ENCODE data around the gene IL4R. TPM values are rescaled to one million over a fixed set of nuclear protein-coding genes. Genes with fewer than 3 reads are reported as not detected.

The IL4R gene
- total RNA-seq, 1 experiment from 2014 or later = 99.0 TPM

GRCh38 chr16:27366687-27367460 is 53.1 kb downstream of the IL4R start:
- H3K4me3 Mint-ChIP-seq (ENCODE audit: low read depth, unreplicated experiment) = peak overlapping the region; percentile 34
- intact Hi-C loops (cut with micrococcal nuclease; ENCODE audit: unreplicated experiment) = loop anchor here (5.0 to 10.0 kb wide), 2 partner anchors 255 to 282 kb away; no protein-coding TSS in a partner anchor
- no peak for TF ChIP-seq CTCF (IDR thresholded peaks at IDR 0.05; ENCODE audit: unreplicated experiment)
- peaks cover 60% of the 10 kb centered on the region for H3K36me3 Mint-ChIP-seq (ENCODE audit: insufficient read depth, unreplicated experiment)
- no peaks in the 10 kb centered on the region for H3K27me3 Mint-ChIP-seq (ENCODE audit: unreplicated experiment)
- BruUV-seq (replicated peaks) = no TSS peak
- peak overlapping the region; percentile 68 for H3K27ac Mint-ChIP-seq (ENCODE audit: unreplicated experiment)
- peaks cover 27% of the 10 kb centered on the region for H3K4me1 Mint-ChIP-seq (ENCODE audit: low read depth, unreplicated experiment)
- CTCF ChIA-PET = interaction anchor here (1.1 to 2.6 kb wide), 9 partner anchors 44 to 257 kb away, joined by 3 to 43 read pairs (median 11); no protein-coding TSS in a partner anchor
- peaks cover 3% of the 10 kb centered on the region for H3K9me3 Mint-ChIP-seq (ENCODE audit: low read depth, unreplicated experiment)
- DNase-seq = no peak

DNA sequence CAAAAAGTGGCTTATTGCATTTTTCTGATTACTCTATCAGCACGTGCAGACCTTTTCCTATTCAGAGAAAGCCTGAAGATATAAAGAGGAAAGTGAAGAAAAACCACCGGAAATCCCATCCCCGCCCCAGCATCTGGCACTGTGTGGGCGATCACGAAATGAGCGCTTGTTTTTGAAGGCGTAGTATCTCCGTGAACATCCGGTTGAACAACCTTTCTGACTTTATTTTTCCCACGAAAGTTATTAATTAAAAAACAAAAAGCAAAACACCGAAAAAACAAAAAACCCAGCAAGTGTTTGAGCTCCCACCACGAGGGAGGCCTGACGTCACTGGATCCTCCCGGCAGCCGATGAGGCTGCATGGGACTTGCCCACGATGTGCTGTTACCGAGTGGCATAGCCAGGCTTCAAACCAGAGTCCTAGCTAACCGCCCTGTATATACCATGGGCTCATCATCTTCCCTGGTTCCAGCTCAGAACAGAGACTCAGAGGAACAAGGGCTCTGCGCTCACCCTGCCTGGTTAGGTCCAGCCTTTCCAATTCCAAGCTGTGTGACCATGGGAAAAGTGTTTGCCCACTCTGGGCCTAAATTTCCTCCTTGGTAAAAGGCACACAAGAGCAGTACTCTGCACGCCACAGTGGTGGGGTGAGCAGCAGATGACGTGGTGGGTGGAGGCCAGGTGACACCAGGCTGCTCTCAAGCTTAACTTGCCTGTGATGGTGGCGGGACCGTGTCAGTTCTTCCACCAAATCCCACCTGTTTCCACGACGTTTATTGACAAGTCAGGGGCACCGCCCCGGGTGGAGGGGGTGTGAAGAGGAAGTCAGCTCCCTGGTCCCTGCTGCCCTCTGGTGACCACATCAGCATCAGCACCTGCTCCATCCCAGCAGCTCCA is 53.9 kb downstream of the IL4R start:
- TSS peak; percentile 17 for BruUV-seq (replicated peaks)
- Mint-ChIP-seq H3K9me3 (ENCODE audit: low read depth, unreplicated experiment) (peaks cover 3% of the 10 kb centered on the region), H3K27ac (ENCODE audit: unreplicated experiment) (peak overlapping the region; percentile 68), H3K27me3 (ENCODE audit: unreplicated experiment) (no peaks in the 10 kb centered on the region), H3K4me3 (ENCODE audit: low read depth, unreplicated experiment) (peak overlapping the region; percentile 42), H3K36me3 (ENCODE audit: insufficient read depth, unreplicated experiment) (peaks cover 51% of the 10 kb centered on the region), H3K4me1 (ENCODE audit: low read depth, unreplicated experiment) (peaks cover 27% of the 10 kb centered on the region)
- peak; percentile 92 for TF ChIP-seq CTCF (IDR thresholded peaks at IDR 0.05; ENCODE audit: unreplicated experiment)
- CTCF ChIA-PET = interaction anchor here (0.6 to 2.6 kb wide), 13 partner anchors 44 to 558 kb away, joined by 3 to 43 read pairs (median 5); no protein-coding TSS in a partner anchor
- intact Hi-C loops (cut with micrococcal nuclease; ENCODE audit: unreplicated experiment) = loop anchor here (1.0 to 10.0 kb wide), 5 partner anchors 132 to 283 kb away; no protein-coding TSS in a partner anchor
- DNase-seq = peak; percentile 89

DNA sequence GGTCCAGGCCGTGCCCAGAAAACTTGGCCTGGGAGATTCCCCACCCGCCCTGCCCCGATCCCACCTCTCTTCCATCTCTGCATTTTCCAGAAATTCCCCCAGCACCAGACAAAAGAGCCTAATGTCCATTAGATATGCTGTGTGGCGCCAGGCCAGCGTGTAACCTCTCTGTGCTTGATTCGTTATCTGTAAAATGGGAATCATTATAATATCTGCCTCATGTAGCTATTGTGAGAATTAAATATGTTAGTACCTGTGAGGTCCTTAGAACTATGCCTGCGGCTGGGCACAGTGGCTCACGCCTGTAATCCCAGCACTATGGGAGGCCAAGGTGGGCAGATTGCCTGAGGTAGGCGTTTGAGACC is 54.6 kb downstream of the IL4R start:
- intact Hi-C loops (cut with micrococcal nuclease; ENCODE audit: unreplicated experiment) = loop anchor here (1.0 to 10.0 kb wide), 5 partner anchors 133 to 284 kb away; no protein-coding TSS in a partner anchor
- H3K27ac Mint-ChIP-seq (ENCODE audit: unreplicated experiment) = peak overlapping the region; percentile 68
- H3K4me3 Mint-ChIP-seq (ENCODE audit: low read depth, unreplicated experiment) = peak overlapping the region; percentile 42
- peaks cover 48% of the 10 kb centered on the region for H3K36me3 Mint-ChIP-seq (ENCODE audit: insufficient read depth, unreplicated experiment)
- no TSS peak for BruUV-seq (replicated peaks)
- peaks cover 26% of the 10 kb centered on the region for H3K4me1 Mint-ChIP-seq (ENCODE audit: low read depth, unreplicated experiment)
- peaks cover 3% of the 10 kb centered on the region for H3K9me3 Mint-ChIP-seq (ENCODE audit: low read depth, unreplicated experiment)
- CTCF ChIA-PET = interaction anchor here (0.6 to 2.6 kb wide), 12 partner anchors 52 to 558 kb away, joined by 3 to 43 read pairs (median 6); no protein-coding TSS in a partner anchor
- no peaks in the 10 kb centered on the region for H3K27me3 Mint-ChIP-seq (ENCODE audit: unreplicated experiment)
- no peak for DNase-seq
- TF ChIP-seq CTCF (IDR thresholded peaks at IDR 0.05; ENCODE audit: unreplicated experiment) = no peak

- H3K4me1 Mint-ChIP-seq (ENCODE audit: low read depth, unreplicated experiment) = peaks cover 11% of the 10 kb centered on the region
- no peaks in the 10 kb centered on the region for H3K27me3 Mint-ChIP-seq (ENCODE audit: unreplicated experiment)
- H3K36me3 Mint-ChIP-seq (ENCODE audit: insufficient read depth, unreplicated experiment) = peaks cover 34% of the 10 kb centered on the region
- intact Hi-C loops (cut with micrococcal nuclease; ENCODE audit: unreplicated experiment) = loop anchor here (2.0 to 10.0 kb wide), 3 partner anchors 191 to 285 kb away; no protein-coding TSS in a partner anchor
- DNase-seq = no peak
- H3K27ac Mint-ChIP-seq (ENCODE audit: unreplicated experiment) = no peak overlapping the region
- CTCF ChIA-PET = interaction anchor here (0.7 kb wide), 1 partner anchor 135 kb away, joined by 3 read pairs; no protein-coding TSS in a partner anchor
- no TSS peak for BruUV-seq (replicated peaks)
- no peak for TF ChIP-seq CTCF (IDR thresholded peaks at IDR 0.05; ENCODE audit: unreplicated experiment)
- H3K9me3 Mint-ChIP-seq (ENCODE audit: low read depth, unreplicated experiment) = peaks cover 3% of the 10 kb centered on the region
- H3K4me3 Mint-ChIP-seq (ENCODE audit: low read depth, unreplicated experiment) = no peak overlapping the region
Measured at GRCh38 chr16:27369806-27370205, 56.0 kb downstream of the IL4R start.
